ENCODE results near the gene PAN3. TPM values are rescaled to one million over a fixed set of nuclear protein-coding genes. Genes with fewer than 3 reads are reported as not detected.

The PAN3 gene
- total and polyA plus RNA-seq, 8 donors: 12.4 to 26.4 (median 16.3) TPM

GRCh38 chr13:28328271-28328607, 189.9 kb downstream of the PAN3 start:
- no peaks in the 10 kb centered on the region for H3K9me3 ChIP-seq
- DNase-seq (no peak), FAIRE-seq (no peak), ATAC-seq (no peak)
- no peaks in the 10 kb centered on the region for H3K4me1 ChIP-seq
- no peaks in the 10 kb centered on the region for H3K27me3 ChIP-seq
- no peak for TF ChIP-seq CTCF (IDR thresholded peaks at IDR 0.05)
- no peaks in the 10 kb centered on the region for H3K36me3 ChIP-seq
- 73 to 79% methylated on average over 8 of the region's 8 CpGs for WGBS, 2 donors
- no peak overlapping the region for H3K4me3 ChIP-seq
- intact Hi-C loops (cut with DNase I): loop anchor here in 1 of 3 donors (10.0 kb wide), 1 partner anchor 307 kb away; no protein-coding TSS in a partner anchor
- no peak overlapping the region for H3K27ac ChIP-seq

GRCh38 chr13:28329395-28330158, 191.2 kb downstream of the PAN3 start:
- Histone ChIP-seq H3K4me3 (no peak overlapping the region), H3K27ac (no peak overlapping the region), H3K27me3 (no peaks in the 10 kb centered on the region), H3K4me1 (no peaks in the 10 kb centered on the region), H3K9me3 (no peaks in the 10 kb centered on the region), H3K36me3 (no peaks in the 10 kb centered on the region)
- FAIRE-seq (no peak), DNase-seq (no peak), ATAC-seq (peak in 2 of 4 donors; percentile 30 to 66)
- intact Hi-C loops (cut with DNase I): loop anchor here in 1 of 3 donors (10.0 kb wide), 1 partner anchor 305 kb away; no protein-coding TSS in a partner anchor
- 73 to 75% methylated on average over 17 of the region's 17 CpGs for WGBS, 2 donors
- TF ChIP-seq CTCF (IDR thresholded peaks at IDR 0.05): no peak

- ATAC-seq: no peak
- Histone ChIP-seq H3K9me3 (no peaks in the 10 kb centered on the region), H3K27ac (no peak overlapping the region), H3K36me3 (no peaks in the 10 kb centered on the region), H3K4me1 (no peaks in the 10 kb centered on the region), H3K27me3 (no peaks in the 10 kb centered on the region), H3K4me3 (no peak overlapping the region)
- intact Hi-C loops (cut with DNase I): no loop called here
- no peak for DNase-seq
- FAIRE-seq: no peak
- WGBS, 2 donors: 77 to 86% methylated on average over 2 of the region's 2 CpGs
- no peak for TF ChIP-seq CTCF (IDR thresholded peaks at IDR 0.05)
These were observed 195.0 kb downstream of the PAN3 start for GRCh38 chr13:28333204-28333881.

- no peaks in the 10 kb centered on the region for H3K4me1 ChIP-seq
- no peaks in the 10 kb centered on the region for H3K27me3 ChIP-seq
- no peak overlapping the region for H3K27ac ChIP-seq
- 57 to 71% methylated on average over 3 of the region's 3 CpGs for whole genome bisulfite sequencing, 2 donors
- H3K36me3 ChIP-seq: no peaks in the 10 kb centered on the region
- FAIRE-seq: no peak
- no peak for TF ChIP-seq CTCF (IDR thresholded peaks at IDR 0.05)
- H3K4me3 ChIP-seq: no peak overlapping the region
- no peak for ATAC-seq
- DNase-seq: no peak
- intact Hi-C loops (cut with DNase I): no loop called here
- no peaks in the 10 kb centered on the region for H3K9me3 ChIP-seq
These were observed 197.9 kb downstream of the PAN3 start for GRCh38 chr13:28336193-28336657.
